HepG2 (cell line): Measurements from ENCODE around the gene INHBB.

ENCODE experiments used
- CTCF ChIP-seq: sonication (generic); formaldehyde crosslinking; IDR thresholded peaks from 2 replicates; pipeline ENCODE4 v1.5.0; 2020; ENCODE audit warnings: mild to moderate bottlenecking, missing genetic modification reagents, moderate library complexity
- POLR2G ChIP-seq: fragments of 200-400 bp; formaldehyde crosslinking; IDR thresholded peaks from 2 replicates; pipeline ENCODE4 v1.6.1; 2018; ENCODE audit warnings: mild to moderate bottlenecking, low read depth, low read length, moderate library complexity
- PRDM15 ChIP-seq: sonication (generic); formaldehyde crosslinking; IDR thresholded peaks from 2 replicates; pipeline ENCODE4 v1.4.0; 2020; ENCODE audit warnings: missing genetic modification reagents
- ZBTB33 ChIP-seq: sonication (generic); formaldehyde crosslinking; IDR thresholded peaks from 2 replicates; pipeline ENCODE4 v1.4.0; 2020; ENCODE audit warnings: missing genetic modification reagents

DNA sequence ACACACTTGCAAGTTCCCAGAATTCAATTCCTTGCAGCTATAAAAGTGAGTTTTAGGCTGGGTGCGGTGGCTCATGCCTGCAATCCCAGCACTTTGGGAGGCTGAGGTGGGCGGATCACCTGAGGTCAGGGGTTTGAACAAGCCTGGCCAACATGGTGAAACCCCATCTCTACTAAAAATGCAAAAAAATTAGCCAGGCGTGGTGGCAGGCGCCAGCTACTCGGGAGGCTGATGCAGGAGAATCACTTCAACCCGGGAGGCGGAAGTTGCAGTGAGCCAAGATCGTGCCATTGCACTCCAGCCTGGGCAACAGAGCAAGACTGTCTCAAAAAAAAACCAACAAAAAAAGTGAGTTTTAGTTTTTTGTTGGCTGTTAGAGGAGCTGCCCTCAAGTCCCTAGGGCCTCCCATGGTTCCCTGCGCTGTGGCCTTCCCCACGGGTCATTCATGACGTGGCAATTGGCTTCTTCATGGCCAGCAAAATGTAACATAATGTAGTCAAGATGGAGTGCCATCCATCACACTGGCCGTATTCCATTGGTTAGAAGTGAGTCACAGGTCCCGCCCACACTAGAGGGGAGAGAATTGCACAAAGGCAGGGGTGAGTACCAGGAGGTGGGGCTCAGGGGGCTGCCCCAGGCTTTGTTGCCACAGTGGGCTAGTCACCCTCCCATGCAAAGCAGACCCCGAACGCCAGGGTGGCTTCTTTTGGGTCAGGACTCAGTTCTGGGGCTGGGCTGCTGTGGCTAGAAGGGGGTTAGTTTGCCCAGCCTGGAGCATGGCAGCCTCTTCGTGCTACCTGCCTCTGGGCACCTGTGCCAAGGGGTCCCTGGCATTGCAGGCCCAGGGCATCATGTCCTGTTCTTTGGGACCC is 37.7 kb upstream of the INHBB start:
- TF ChIP-seq ZBTB33 (no peak), POLR2G (no peak), PRDM15 (CRISPR knock-in tag) (no peak), CTCF (no peak)
